ENCODE results near the gene TMEM258. TPM values are rescaled to one million over a fixed set of nuclear protein-coding genes. Genes with fewer than 3 reads are reported as not detected.
A peak's percentile ranks its signal among the peaks of the same experiment; 100 is the strongest.

The TMEM258 gene
- total and polyA plus RNA-seq, 9 of the 15 experiments (the other 6 are each of a cell fraction or from before 2014, with no cell fraction given): 97.2 to 856 (median 231) TPM

DNA sequence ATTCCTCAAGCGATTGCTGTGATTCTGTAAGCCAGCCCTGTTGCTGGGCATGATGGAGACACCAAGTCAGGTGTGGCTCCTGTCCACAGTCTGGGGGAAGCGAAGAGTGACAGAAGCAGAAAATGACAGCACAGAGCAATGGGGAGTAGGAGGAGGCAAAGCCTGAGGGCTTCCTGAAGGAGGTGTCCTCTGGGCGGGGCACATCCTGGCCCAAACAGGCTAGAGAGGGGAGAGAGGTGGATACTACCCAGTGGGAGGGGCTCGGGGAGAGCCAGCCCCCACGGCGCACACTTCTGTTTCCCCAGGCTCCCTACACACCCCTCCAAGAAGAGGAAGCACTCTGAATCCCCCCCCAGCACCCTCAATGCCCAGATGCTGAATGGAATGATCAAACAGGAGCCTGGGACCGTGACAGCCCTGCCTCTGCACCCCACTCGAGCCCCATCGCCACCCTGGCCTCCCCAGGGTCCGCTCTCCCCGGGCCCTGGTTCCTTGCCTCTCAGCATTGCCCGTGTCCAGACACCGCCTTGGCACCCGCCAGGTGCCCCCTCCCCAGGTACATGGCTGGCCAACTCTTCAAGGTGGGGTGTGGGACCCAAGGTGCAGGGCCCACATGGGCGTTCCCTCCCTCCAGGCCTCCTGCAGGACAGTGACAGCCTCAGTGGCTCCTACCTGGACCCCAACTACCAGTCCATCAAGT is 21.1 kb downstream of the TMEM258 start:
- Histone ChIP-seq H3K27ac (ENCODE audit: extremely low read depth, low read depth, low read length) (no peak overlapping the region), H3K9me1 (ENCODE audit: control insufficient read depth, insufficient read depth, low read length) (no peaks in the 10 kb centered on the region), H3K4me2 (ENCODE audit: insufficient read depth, low read length) (no peak overlapping the region), H3K9ac (ENCODE audit: insufficient read depth in 1 of 2, low read depth in 2 of 2, low read length in 2 of 2) (no peak overlapping the region), H3K79me2 (ENCODE audit: control insufficient read depth, insufficient read depth, low read length) (no peaks in the 10 kb centered on the region), H4K20me1 (replicated peaks; ENCODE audit: control insufficient read depth, insufficient read depth, low read length) (no peaks in the 10 kb centered on the region), H3K27me3 (ENCODE audit: control insufficient read depth in 2 of 2, insufficient read depth in 2 of 2, low read length in 2 of 2) (no peaks in the 10 kb centered on the region), H2AFZ (ENCODE audit: low read depth, low read length) (no peak overlapping the region), H3K4me1 (replicated peaks in 1 of 2; ENCODE audit: control insufficient read depth in 2 of 2, insufficient read depth in 2 of 2, low read length in 2 of 2) (peaks cover 0 to 67% of the 10 kb centered on the region in 2 experiments; a peak in 2 of 5 replicates), H3K4me3 (no peak overlapping the region), H3K9me3 (replicated peaks; ENCODE audit: control insufficient read depth, insufficient read depth, low read depth, low read length) (no peaks in the 10 kb centered on the region), H3K36me3 (ENCODE audit: control insufficient read depth, insufficient read depth, low read length) (peaks cover 4% of the 10 kb centered on the region; the same call in 1 of the 3 replicates)
- no TSS peak for BruUV-seq (replicated peaks)
- ATAC-seq (peak; percentile 44; the same call in 2 of the 3 replicates), FAIRE-seq (no peak), DNase-seq (ENCODE audit: extremely low read depth in 1 of 4, low spot score in 3 of 4) (peak in 2 of 4 experiments; percentile 50 to 59)
- TF ChIP-seq BCOR (IDR thresholded peaks at IDR 0.05) (peak; percentile 10; the same call in 1 of the 2 replicates), ZNF121 (CRISPR knock-in tag; conservative IDR thresholded peaks at IDR 0.05) (0 out of 2 replicates have a peak, but pooled peaks have one; percentile 2), ZNF436 (CRISPR knock-in tag; IDR thresholded peaks at IDR 0.05) (peak; percentile 70), HCFC1 (IDR thresholded peaks at IDR 0.05; ENCODE audit: low read depth, low read length) (no peak), SMARCA5 (IDR thresholded peaks at IDR 0.05) (0 out of 2 replicates have a peak, but pooled peaks have one; percentile 49), KLF1 (tag; IDR thresholded peaks at IDR 0.05) (0 out of 2 replicates have a peak, but pooled peaks have one; percentile 44), BRD4 (IDR thresholded peaks at IDR 0.05) (no peak), ZFP36 (IDR thresholded peaks at IDR 0.05; ENCODE audit: low read depth, low read length, partially characterized antibody) (peak; percentile 99), MCM5 (IDR thresholded peaks at IDR 0.05; ENCODE audit: low read depth) (no peak)
- TF ChIP-seq, protein P1, sequence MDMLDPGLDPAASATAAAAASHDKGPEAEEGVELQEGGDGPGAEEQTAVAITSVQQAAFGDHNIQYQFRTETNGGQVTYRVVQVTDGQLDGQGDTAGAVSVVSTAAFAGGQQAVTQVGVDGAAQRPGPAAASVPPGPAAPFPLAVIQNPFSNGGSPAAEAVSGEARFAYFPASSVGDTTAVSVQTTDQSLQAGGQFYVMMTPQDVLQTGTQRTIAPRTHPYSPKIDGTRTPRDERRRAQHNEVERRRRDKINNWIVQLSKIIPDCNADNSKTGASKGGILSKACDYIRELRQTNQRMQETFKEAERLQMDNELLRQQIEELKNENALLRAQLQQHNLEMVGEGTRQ (CRISPR knock-in tag; IDR thresholded peaks at IDR 0.05): no peak
- TF ChIP-seq, protein P2, sequence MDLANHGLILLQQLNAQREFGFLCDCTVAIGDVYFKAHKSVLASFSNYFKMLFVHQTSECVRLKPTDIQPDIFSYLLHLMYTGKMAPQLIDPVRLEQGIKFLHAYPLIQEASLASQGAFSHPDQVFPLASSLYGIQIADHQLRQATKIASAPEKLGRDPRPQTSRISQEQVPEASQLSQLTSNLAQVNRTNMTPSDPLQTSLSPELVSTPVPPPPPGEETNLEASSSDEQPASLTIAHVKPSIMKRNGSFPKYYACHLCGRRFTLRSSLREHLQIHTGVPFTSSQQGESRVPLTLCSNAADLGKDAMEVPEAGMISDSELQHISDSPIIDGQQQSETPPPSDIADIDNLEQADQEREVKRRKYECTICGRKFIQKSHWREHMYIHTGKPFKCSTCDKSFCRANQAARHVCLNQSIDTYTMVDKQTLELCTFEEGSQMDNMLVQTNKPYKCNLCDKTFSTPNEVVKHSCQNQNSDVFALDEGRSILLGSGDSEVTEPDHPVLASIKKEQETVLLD (IDR thresholded peaks at IDR 0.05): no peak
- TF ChIP-seq, protein P3, sequence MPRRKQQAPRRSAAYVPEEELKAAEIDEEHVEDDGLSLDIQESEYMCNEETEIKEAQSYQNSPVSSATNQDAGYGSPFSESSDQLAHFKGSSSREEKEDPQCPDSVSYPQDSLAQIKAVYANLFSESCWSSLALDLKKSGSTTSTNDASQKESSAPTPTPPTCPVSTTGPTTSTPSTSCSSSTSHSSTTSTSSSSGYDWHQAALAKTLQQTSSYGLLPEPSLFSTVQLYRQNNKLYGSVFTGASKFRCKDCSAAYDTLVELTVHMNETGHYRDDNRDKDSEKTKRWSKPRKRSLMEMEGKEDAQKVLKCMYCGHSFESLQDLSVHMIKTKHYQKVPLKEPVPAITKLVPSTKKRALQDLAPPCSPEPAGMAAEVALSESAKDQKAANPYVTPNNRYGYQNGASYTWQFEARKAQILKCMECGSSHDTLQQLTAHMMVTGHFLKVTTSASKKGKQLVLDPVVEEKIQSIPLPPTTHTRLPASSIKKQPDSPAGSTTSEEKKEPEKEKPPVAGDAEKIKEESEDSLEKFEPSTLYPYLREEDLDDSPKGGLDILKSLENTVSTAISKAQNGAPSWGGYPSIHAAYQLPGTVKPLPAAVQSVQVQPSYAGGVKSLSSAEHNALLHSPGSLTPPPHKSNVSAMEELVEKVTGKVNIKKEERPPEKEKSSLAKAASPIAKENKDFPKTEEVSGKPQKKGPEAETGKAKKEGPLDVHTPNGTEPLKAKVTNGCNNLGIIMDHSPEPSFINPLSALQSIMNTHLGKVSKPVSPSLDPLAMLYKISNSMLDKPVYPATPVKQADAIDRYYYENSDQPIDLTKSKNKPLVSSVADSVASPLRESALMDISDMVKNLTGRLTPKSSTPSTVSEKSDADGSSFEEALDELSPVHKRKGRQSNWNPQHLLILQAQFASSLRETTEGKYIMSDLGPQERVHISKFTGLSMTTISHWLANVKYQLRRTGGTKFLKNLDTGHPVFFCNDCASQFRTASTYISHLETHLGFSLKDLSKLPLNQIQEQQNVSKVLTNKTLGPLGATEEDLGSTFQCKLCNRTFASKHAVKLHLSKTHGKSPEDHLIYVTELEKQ (CRISPR knock-in tag; IDR thresholded peaks at IDR 0.05): no peak
- in situ Hi-C loops (cut with MboI) (no loop called here), intact Hi-C loops (cut with micrococcal nuclease) (no loop called here)
- CTCF ChIA-PET (ENCODE audit: low intra/inter-chr PET ratio): no interaction called here
- POLR2A ChIA-PET: interaction anchor here (0.9 kb wide), 1 partner anchor 13 kb away, joined by 4 read pairs; no protein-coding TSS in a partner anchor
- 71% methylated on average over 11 of the region's 15 CpGs for WGBS (ENCODE audit: insufficient coverage, low coverage, missing lambda C conversion rate)

Measured in K562 (cell line).